Measurements from ENCODE around the gene RIN3. TPM values are rescaled to one million over a fixed set of nuclear protein-coding genes. Genes with fewer than 3 reads are reported as not detected.
A peak's percentile ranks its signal among the peaks of the same experiment; 100 is the strongest.

Gene RIN3
- total RNA-seq, 4 donors from 2014 or later, result 3.0 to 8.7 (median 7.5) TPM

GRCh38 chr14:92540472-92541048 is 27.0 kb downstream of the RIN3 start:
- 3 to 4% methylated on average over 5 to 6 of the region's 6 CpGs for WGBS, 2 donors
- no peak overlapping the region for H3K4me3 ChIP-seq (ENCODE audit: low read depth, poor library complexity, severe bottlenecking)
- intact Hi-C loops (cut with DNase I; ENCODE audit: low total_unique reads), result no loop called here
- DNase-seq (ENCODE audit: low spot score in 2 of 2), result peak; percentile 89 to 97
- TF ChIP-seq, protein P1, sequence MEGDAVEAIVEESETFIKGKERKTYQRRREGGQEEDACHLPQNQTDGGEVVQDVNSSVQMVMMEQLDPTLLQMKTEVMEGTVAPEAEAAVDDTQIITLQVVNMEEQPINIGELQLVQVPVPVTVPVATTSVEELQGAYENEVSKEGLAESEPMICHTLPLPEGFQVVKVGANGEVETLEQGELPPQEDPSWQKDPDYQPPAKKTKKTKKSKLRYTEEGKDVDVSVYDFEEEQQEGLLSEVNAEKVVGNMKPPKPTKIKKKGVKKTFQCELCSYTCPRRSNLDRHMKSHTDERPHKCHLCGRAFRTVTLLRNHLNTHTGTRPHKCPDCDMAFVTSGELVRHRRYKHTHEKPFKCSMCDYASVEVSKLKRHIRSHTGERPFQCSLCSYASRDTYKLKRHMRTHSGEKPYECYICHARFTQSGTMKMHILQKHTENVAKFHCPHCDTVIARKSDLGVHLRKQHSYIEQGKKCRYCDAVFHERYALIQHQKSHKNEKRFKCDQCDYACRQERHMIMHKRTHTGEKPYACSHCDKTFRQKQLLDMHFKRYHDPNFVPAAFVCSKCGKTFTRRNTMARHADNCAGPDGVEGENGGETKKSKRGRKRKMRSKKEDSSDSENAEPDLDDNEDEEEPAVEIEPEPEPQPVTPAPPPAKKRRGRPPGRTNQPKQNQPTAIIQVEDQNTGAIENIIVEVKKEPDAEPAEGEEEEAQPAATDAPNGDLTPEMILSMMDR (IDR thresholded peaks at IDR 0.05), result no peak
- TF ChIP-seq POLR2A (IDR thresholded peaks at IDR 0.05), result no peak

DNA sequence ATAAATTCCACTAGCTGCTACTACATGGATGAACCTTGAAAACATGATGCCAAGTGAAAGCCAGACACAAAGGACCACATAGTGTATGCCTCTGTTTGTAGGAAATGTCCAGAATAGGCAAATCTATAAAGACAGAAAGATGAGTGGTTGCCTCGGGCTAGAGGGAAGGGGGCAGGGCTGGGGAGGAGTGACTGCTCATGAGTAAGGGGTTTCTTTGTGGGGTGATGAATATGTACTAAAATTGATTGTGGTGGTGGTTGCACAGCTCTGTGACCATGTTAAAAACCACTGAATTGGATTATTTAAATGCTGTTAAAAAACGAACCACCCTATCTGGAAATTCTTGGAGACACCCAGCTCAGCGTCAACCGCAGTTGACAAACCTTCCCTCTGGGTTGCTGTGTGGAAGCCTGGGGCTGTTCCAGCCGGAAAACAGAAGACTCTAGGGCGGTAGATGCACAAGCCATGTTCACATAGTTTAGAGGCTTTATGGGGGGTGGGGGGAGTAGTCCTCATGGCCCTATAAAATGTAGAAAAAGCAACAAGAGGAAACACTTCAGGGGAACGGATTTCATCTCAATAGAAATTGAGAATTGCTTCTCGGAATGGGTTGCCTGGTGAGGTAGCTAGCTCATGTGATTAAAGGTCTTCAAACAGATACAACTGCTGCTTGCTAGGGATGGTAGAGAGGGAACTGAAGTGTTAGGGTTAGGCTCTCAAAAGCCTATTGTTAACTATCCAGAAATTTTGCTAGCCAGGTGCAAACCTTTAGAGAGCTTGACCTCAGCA is 29.4 kb downstream of the RIN3 start:
- DNase-seq (ENCODE audit: low spot score in 2 of 2), result no peak
- 67 to 78% methylated on average over 8 of the region's 8 CpGs for WGBS, 2 donors
- TF ChIP-seq, protein P1 (IDR thresholded peaks at IDR 0.05), result no peak
- TF ChIP-seq POLR2A (IDR thresholded peaks at IDR 0.05), result no peak
- intact Hi-C loops (cut with DNase I; ENCODE audit: low total_unique reads), result no loop called here
- no peak overlapping the region for H3K4me3 ChIP-seq (ENCODE audit: low read depth, poor library complexity, severe bottlenecking)

- TF ChIP-seq POLR2A (IDR thresholded peaks at IDR 0.05), result no peak
- TF ChIP-seq, protein P1 (IDR thresholded peaks at IDR 0.05), result no peak
- intact Hi-C loops (cut with DNase I; ENCODE audit: low total_unique reads), result no loop called here
- H3K4me3 ChIP-seq (ENCODE audit: low read depth, poor library complexity, severe bottlenecking), result no peak overlapping the region
- 46 to 49% methylated on average over 6 of the region's 6 CpGs for WGBS, 2 donors
- DNase-seq (ENCODE audit: low spot score in 2 of 2), result no peak
Observed at GRCh38 chr14:92544051-92544720, 30.6 kb downstream of the RIN3 start.

- intact Hi-C loops (cut with DNase I; ENCODE audit: low total_unique reads), result no loop called here
- no peak overlapping the region for H3K4me3 ChIP-seq (ENCODE audit: low read depth, poor library complexity, severe bottlenecking)
- WGBS, 2 donors, result 93 to 94% methylated on average over 7 of the region's 7 CpGs
- no peak for DNase-seq (ENCODE audit: low spot score in 2 of 2)
- TF ChIP-seq, protein P1 (IDR thresholded peaks at IDR 0.05), result no peak
- TF ChIP-seq POLR2A (IDR thresholded peaks at IDR 0.05), result no peak
Observed at GRCh38 chr14:92546347-92547053, 32.9 kb downstream of the RIN3 start.

GRCh38 chr14:92549105-92549858 is 35.7 kb downstream of the RIN3 start:
- intact Hi-C loops (cut with DNase I; ENCODE audit: low total_unique reads), result no loop called here
- TF ChIP-seq POLR2A (IDR thresholded peaks at IDR 0.05), result no peak
- TF ChIP-seq, protein P1 (IDR thresholded peaks at IDR 0.05), result no peak
- DNase-seq (ENCODE audit: low spot score in 2 of 2), result no peak
- no peak overlapping the region for H3K4me3 ChIP-seq (ENCODE audit: low read depth, poor library complexity, severe bottlenecking)
- 69 to 81% methylated on average over 16 to 17 of the region's 17 CpGs for WGBS, 2 donors
